GM10248 (cell line): Measurements from ENCODE around the gene ZFP36L2.

Experiments
- CTCF ChIA-PET: fragments of 300-600 bp; sonication (Branson Sonifier 250); formaldehyde crosslinking; extraction: SDS; loops from one replicate; lab custom pipeline; 2021; ENCODE audit warnings: antibody characterized with exemption; lab: Yijun Ruan, JAX
- POLR2A ChIA-PET: fragments of 350-650 bp; sonication (Branson Sonifier 250); formaldehyde crosslinking; extraction: SDS; loops from one replicate; lab custom pipeline; 2020; ENCODE audit warnings: antibody characterized with exemption; lab: Yijun Ruan, JAX
- DNase-seq: peaks from one replicate; pipeline ENCODE4 v3.0.0; 2012; ENCODE audit errors: extremely low spot score
- CTCF ChIP-seq: IDR thresholded peaks from 2 replicates; pipeline ENCODE4 v1.5.1; 2012; ENCODE audit warnings: mild to moderate bottlenecking, low read depth; ENCODE audit errors: extremely low read depth, missing control alignments, control extremely low read depth

The ZFP36L2 gene

GRCh38 chr2:43265001-43265400, 38.6 kb upstream of the ZFP36L2 start:
- ChIA-PET POLR2A (no interaction called here), CTCF (interaction anchor here (1.9 kb wide), 1 partner anchor 14 kb away, joined by 4 read pairs; no protein-coding TSS in a partner anchor)
- DNase-seq, result no peak
- no peak for TF ChIP-seq CTCF

GRCh38 chr2:43262951-43263350, 36.5 kb upstream of the ZFP36L2 start:
- CTCF ChIA-PET, result interaction anchor here (0.9 to 1.6 kb wide), 4 partner anchors 14 to 84 kb away, joined by 3 to 5 read pairs (median 4); no protein-coding TSS in a partner anchor
- POLR2A ChIA-PET, result no interaction called here
- TF ChIP-seq CTCF, result no peak
- DNase-seq, result no peak

- CTCF ChIA-PET, result no interaction called here
- DNase-seq, result no peak
- TF ChIP-seq CTCF, result no peak
- POLR2A ChIA-PET, result interaction anchor here (0.6 kb wide), 1 partner anchor 219 kb away, joined by 4 read pairs; no protein-coding TSS in a partner anchor
These were observed 35.8 kb upstream of the ZFP36L2 start for GRCh38 chr2:43262239-43262638.

GRCh38 chr2:43259512-43259911, 33.1 kb upstream of the ZFP36L2 start:
- ChIA-PET CTCF (interaction anchor here (0.9 kb wide), 1 partner anchor 219 kb away, joined by 3 read pairs; no protein-coding TSS in a partner anchor), POLR2A (no interaction called here)
- no peak for DNase-seq
- TF ChIP-seq CTCF, result no peak

- TF ChIP-seq CTCF, result no peak
- CTCF ChIA-PET, result interaction anchor here (0.9 kb wide), 1 partner anchor 220 kb away, joined by 3 read pairs; no protein-coding TSS in a partner anchor
- DNase-seq, result no peak
- POLR2A ChIA-PET, result no interaction called here
These were observed 32.2 kb upstream of the ZFP36L2 start for GRCh38 chr2:43258547-43259156.

GRCh38 chr2:43255296-43255910, 29.0 kb upstream of the ZFP36L2 start:
- ChIA-PET POLR2A (no interaction called here), CTCF (interaction anchor here (0.7 kb wide), 1 partner anchor 26 kb away, joined by 3 read pairs; no protein-coding TSS in a partner anchor)
- no peak for TF ChIP-seq CTCF
- no peak for DNase-seq
